GM12878 (cell line): ENCODE results near the gene TOM1L2. TPM values are rescaled to one million over a fixed set of nuclear protein-coding genes. Genes with fewer than 3 reads are reported as not detected.

Source experiments
- ATAC-seq: fragments of 200-7000 bp; cut with Tn5 transposase; 3 replicates; pipeline ENCODE4 v1.9.1; 2020; ENCODE audit warnings: mild to moderate bottlenecking, moderate library complexity
- BruUV-seq: library from RNA; stranded (reverse); fragments of 400-500 nt; replicated peaks from 2 replicates; lab custom pipeline; 2021; lab: Mats Ljungman, UMichigan
- CTCF ChIA-PET: fragments of 300-600 bp; sonication (Branson Sonifier 250); formaldehyde crosslinking; extraction: SDS; loops from one replicate; lab custom pipeline; 2021; ENCODE audit warnings: inconsistent platforms; lab: Yijun Ruan, JAX
- POLR2A ChIA-PET: fragments of 350-600 bp; formaldehyde crosslinking; extraction: SDS; loops from one replicate; lab custom pipeline; 2021; ENCODE audit warnings: inconsistent platforms; lab: Charles Lee
- RAD21 ChIA-PET: fragments of 300-600 bp; sonication (Branson Sonifier 250); formaldehyde crosslinking; loops from one replicate; lab custom pipeline; 2023; ENCODE audit warnings: antibody characterized with exemption; ENCODE audit not compliant: unreplicated experiment; lab: Charles Lee
- SMC1A ChIA-PET: fragments of 300-600 bp; sonication (Branson Sonifier 250); formaldehyde crosslinking; loops from one replicate; lab custom pipeline; 2023; ENCODE audit not compliant: unreplicated experiment, uncharacterized antibody; lab: Charles Lee
- DNase-seq: peaks from one replicate; pipeline ENCODE4 v3.0.0-alpha.2; 2011; ENCODE audit warnings: low read depth, low spot score
- FAIRE-seq: peaks from 3 replicates; lab custom pipeline; 2011; peaks lifted over from hg19 to GRCh38; lab: Jason Lieb, UNC
- H2AFZ ChIP-seq: 2 replicates; pipeline ENCODE4 v1.6.0; 2011; ENCODE audit warnings: low read depth, low read length, control low read depth; ENCODE audit not compliant: control insufficient read depth
- H3K27ac ChIP-seq: 2 replicates; pipeline ENCODE4 v1.5.1; 2011; ENCODE audit warnings: control low read depth; ENCODE audit not compliant: control insufficient read depth, insufficient read depth
- H3K27me3 ChIP-seq, 2 experiments: replicated peaks in 1 of 2; 2 replicates each; pipeline versions ENCODE4 v1.6.0 to v1.6.1; 2011; ENCODE audit warnings: low read length in 1 of 2; ENCODE audit not compliant: control insufficient read depth in 2 of 2, insufficient read depth in 2 of 2
- H3K36me3 ChIP-seq, 2 experiments: 2 replicates each; pipeline ENCODE4 v1.5.1; 2011; ENCODE audit warnings: low read length in 1 of 2; ENCODE audit not compliant: control insufficient read depth in 2 of 2, insufficient read depth in 2 of 2
- H3K4me1 ChIP-seq: 2 replicates; pipeline ENCODE4 v1.6.1; 2011; ENCODE audit warnings: mild to moderate bottlenecking, low read length, moderate library complexity, mixed read lengths; ENCODE audit not compliant: control insufficient read depth, insufficient read depth
- H3K4me2 ChIP-seq: 2 replicates; pipeline ENCODE4 v1.6.0; 2011; ENCODE audit warnings: control low read depth; ENCODE audit not compliant: control insufficient read depth, insufficient read depth
- H3K4me3 ChIP-seq: fragments of 200-600 bp; sonication (generic); 2 replicates; pipeline ENCODE4 v1.5.1; 2016
- H3K79me2 ChIP-seq: 2 replicates; pipeline ENCODE4 v1.6.0; 2011; ENCODE audit warnings: low read length; ENCODE audit not compliant: control insufficient read depth, insufficient read depth
- H3K9ac ChIP-seq: 2 replicates; pipeline ENCODE4 v1.8.0; 2011; ENCODE audit warnings: low read length, control low read depth, mixed read lengths; ENCODE audit not compliant: control insufficient read depth, insufficient read depth
- H3K9me3 ChIP-seq: replicated peaks from 3 replicates; pipeline ENCODE4 v1.5.1; 2011; ENCODE audit warnings: mild to moderate bottlenecking, low read length; ENCODE audit not compliant: control insufficient read depth, insufficient read depth
- H4K20me1 ChIP-seq: 2 replicates; pipeline ENCODE4 v1.6.0; 2011; ENCODE audit not compliant: control insufficient read depth, insufficient read depth
- BACH1 ChIP-seq: fragments of 450-650 bp; IDR thresholded peaks from 2 replicates; pipeline ENCODE4 v1.6.1; 2017; ENCODE audit warnings: mild to moderate bottlenecking, borderline replicate concordance
- CBX5 ChIP-seq: sonication (generic); IDR thresholded peaks from 2 replicates; pipeline ENCODE4 v1.6.1; 2016; ENCODE audit warnings: low read depth, moderate library complexity, mild to moderate bottlenecking, inconsistent platforms
- ESRRA ChIP-seq: IDR thresholded peaks from 2 replicates; pipeline ENCODE4 v1.6.1; 2012; ENCODE audit warnings: mild to moderate bottlenecking, low read length, improper control_type of control experiment
- ETV6 ChIP-seq, 2 experiments: fragments of 450-650 bp in 1 of 2; IDR thresholded peaks in 1 of 2; conservative IDR thresholded peaks in 1 of 2; 2 replicates each; pipeline ENCODE4 v1.6.1; 2014; ENCODE audit warnings: antibody characterized with exemption in 1 of 2, borderline replicate concordance in 1 of 2, low read depth in 1 of 2, mild to moderate bottlenecking in 1 of 2, moderate library complexity in 1 of 2
- MEF2B ChIP-seq: fragments of 450-650 bp; IDR thresholded peaks from 2 replicates; pipeline ENCODE4 v1.6.1; 2018; ENCODE audit warnings: mild to moderate bottlenecking, moderate library complexity; ENCODE audit not compliant: partially characterized antibody, poor library complexity, severe bottlenecking
- NBN ChIP-seq: fragments of 450-650 bp; IDR thresholded peaks from 2 replicates; pipeline ENCODE4 v1.6.1; 2016
- RB1 ChIP-seq: fragments of 450-650 bp; formaldehyde crosslinking; IDR thresholded peaks from 2 replicates; pipeline ENCODE4 v1.6.1; 2017; ENCODE audit warnings: mild to moderate bottlenecking, borderline replicate concordance
- SIX5 ChIP-seq: IDR thresholded peaks from 2 replicates; pipeline ENCODE4 v1.6.1; 2011; ENCODE audit warnings: mild to moderate bottlenecking, low read depth, low read length, moderate library complexity; ENCODE audit not compliant: severe bottlenecking
- SMAD5 ChIP-seq: IDR thresholded peaks from 2 replicates; pipeline ENCODE4 v1.6.1; 2016; ENCODE audit warnings: antibody characterized with exemption, low read depth
- YY1 ChIP-seq: IDR thresholded peaks from 2 replicates; pipeline ENCODE4 v1.6.1; 2011; ENCODE audit warnings: low read depth, mild to moderate bottlenecking, low read length
- WGBS: methylation state at CpG from one replicate; pipeline ENCODE4 v1.1.6; 2016; ENCODE audit warnings: low lambda C conversion rate; ENCODE audit not compliant: insufficient replicate concordance, insufficient coverage; ENCODE audit errors: missing lambda C conversion rate; 5-methylcytosine and 5-hydroxymethylcytosine counted together
- in situ Hi-C: fragments of 300-500 bp; cut with MboI; formaldehyde crosslinking; loops from 9 replicates; pipeline ENCODE4 v1.14.3; 2018; ENCODE audit warnings: mixed read lengths
- intact Hi-C: fragments of 100-400 bp; cut with micrococcal nuclease; formaldehyde crosslinking; loops from one replicate; pipeline ENCODE4 v1.14.2; 2022; ENCODE audit not compliant: unreplicated experiment
- polyA plus RNA-seq, 11 experiments: library from polyadenylated mRNA; depleted of rRNA in 4 of 11; unstranded in 6 of 11; stranded (reverse) in 5 of 11; fragments of >200 nt; fragmentation: Nextera tagmentation in 4 of 11; fragmentation: Illumina TruSeq in 1 of 11; extraction: Ambion mirVana in 4 of 11; extraction: Trizol in 1 of 11; gene quantifications; 1 replicate in 1 of 11; 2 replicates in 10 of 11; pipeline versions ENCODE4 v1.2.1 to v1.2.3, GENCODE V29; 2011 to 2016; ENCODE audit warnings: inconsistent platforms in 2 of 11, missing spikeins in 2 of 11, low read depth in 1 of 11
- total RNA-seq, 4 experiments: library from RNA; depleted of rRNA in 3 of 4; stranded (reverse); fragments of >200 nt in 3 of 4; fragmentation: Illumina TruSeq in 1 of 4; extraction: Trizol in 1 of 4; gene quantifications; 2 replicates each; pipeline versions ENCODE4 v1.2.1 to v1.2.3, GENCODE V29; 2013 to 2021
- TF ChIP-seq, protein P1 (sequence below): fragments of 450-650 bp; IDR thresholded peaks from 2 replicates; pipeline ENCODE4 v1.6.1; 2017; ENCODE audit warnings: borderline replicate concordance
- TF ChIP-seq, protein P2 (sequence below): IDR thresholded peaks from 2 replicates; pipeline ENCODE4 v1.6.1; 2012; ENCODE audit warnings: mild to moderate bottlenecking, low read depth, low read length
- TF ChIP-seq, protein P3 (sequence below): fragments of 150-350 bp; IDR thresholded peaks from 2 replicates; pipeline ENCODE4 v1.6.1; 2016; ENCODE audit warnings: low read depth, low read length
- TF ChIP-seq, protein P4 (sequence below): fragments of 450-650 bp; IDR thresholded peaks from 2 replicates; pipeline ENCODE4 v1.6.1; 2016; ENCODE audit warnings: mild to moderate bottlenecking

The TOM1L2 gene
- total and polyA plus RNA-seq, 10 of the 15 experiments (the other 5 are each of a cell fraction or from before 2014, with no cell fraction given): 0.19 to 19.2 (median 8.1) TPM

DNA sequence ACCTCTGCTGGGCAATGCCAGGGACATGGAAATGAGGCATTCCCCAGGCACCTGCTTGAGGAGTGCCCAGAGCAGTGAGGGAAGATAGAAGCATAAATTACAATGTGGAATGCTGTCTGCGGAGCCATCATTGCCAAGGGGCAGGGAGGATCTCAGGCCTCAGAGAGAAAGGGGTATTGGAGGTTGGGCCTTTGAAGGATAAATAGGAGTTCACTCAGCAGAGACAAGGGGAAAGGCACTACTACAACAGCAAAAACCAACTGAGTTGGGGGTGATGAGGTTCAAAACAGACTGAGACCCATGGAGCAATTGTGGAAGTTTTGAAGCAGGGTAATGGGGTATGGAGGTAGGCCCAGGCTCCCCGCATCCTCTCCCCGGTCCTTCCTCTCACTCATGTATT, 168.2 kb downstream of the TOM1L2 start:
- intact Hi-C loops: no loop called here
- no peaks in the 10 kb centered on the region for H3K79me2 ChIP-seq
- TF ChIP-seq ESRRA (no peak), MEF2B (no peak), BACH1 (no peak), ETV6 (conservative IDR thresholded peaks at IDR 0.05 in 1 of 2, IDR thresholded peaks at IDR 0.05 in 1 of 2; ENCODE audit: borderline replicate concordance in 1 of 2, low read depth in 1 of 2) (no peak), SMAD5 (no peak), RB1 (no peak), YY1 (no peak), SIX5 (no peak), NBN (no peak), CBX5 (no peak)
- TF ChIP-seq, protein P1, sequence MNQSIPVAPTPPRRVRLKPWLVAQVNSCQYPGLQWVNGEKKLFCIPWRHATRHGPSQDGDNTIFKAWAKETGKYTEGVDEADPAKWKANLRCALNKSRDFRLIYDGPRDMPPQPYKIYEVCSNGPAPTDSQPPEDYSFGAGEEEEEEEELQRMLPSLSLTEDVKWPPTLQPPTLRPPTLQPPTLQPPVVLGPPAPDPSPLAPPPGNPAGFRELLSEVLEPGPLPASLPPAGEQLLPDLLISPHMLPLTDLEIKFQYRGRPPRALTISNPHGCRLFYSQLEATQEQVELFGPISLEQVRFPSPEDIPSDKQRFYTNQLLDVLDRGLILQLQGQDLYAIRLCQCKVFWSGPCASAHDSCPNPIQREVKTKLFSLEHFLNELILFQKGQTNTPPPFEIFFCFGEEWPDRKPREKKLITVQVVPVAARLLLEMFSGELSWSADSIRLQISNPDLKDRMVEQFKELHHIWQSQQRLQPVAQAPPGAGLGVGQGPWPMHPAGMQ: no peak
- TF ChIP-seq, protein P2, sequence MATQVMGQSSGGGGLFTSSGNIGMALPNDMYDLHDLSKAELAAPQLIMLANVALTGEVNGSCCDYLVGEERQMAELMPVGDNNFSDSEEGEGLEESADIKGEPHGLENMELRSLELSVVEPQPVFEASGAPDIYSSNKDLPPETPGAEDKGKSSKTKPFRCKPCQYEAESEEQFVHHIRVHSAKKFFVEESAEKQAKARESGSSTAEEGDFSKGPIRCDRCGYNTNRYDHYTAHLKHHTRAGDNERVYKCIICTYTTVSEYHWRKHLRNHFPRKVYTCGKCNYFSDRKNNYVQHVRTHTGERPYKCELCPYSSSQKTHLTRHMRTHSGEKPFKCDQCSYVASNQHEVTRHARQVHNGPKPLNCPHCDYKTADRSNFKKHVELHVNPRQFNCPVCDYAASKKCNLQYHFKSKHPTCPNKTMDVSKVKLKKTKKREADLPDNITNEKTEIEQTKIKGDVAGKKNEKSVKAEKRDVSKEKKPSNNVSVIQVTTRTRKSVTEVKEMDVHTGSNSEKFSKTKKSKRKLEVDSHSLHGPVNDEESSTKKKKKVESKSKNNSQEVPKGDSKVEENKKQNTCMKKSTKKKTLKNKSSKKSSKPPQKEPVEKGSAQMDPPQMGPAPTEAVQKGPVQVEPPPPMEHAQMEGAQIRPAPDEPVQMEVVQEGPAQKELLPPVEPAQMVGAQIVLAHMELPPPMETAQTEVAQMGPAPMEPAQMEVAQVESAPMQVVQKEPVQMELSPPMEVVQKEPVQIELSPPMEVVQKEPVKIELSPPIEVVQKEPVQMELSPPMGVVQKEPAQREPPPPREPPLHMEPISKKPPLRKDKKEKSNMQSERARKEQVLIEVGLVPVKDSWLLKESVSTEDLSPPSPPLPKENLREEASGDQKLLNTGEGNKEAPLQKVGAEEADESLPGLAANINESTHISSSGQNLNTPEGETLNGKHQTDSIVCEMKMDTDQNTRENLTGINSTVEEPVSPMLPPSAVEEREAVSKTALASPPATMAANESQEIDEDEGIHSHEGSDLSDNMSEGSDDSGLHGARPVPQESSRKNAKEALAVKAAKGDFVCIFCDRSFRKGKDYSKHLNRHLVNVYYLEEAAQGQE: no peak
- TF ChIP-seq, protein P3, sequence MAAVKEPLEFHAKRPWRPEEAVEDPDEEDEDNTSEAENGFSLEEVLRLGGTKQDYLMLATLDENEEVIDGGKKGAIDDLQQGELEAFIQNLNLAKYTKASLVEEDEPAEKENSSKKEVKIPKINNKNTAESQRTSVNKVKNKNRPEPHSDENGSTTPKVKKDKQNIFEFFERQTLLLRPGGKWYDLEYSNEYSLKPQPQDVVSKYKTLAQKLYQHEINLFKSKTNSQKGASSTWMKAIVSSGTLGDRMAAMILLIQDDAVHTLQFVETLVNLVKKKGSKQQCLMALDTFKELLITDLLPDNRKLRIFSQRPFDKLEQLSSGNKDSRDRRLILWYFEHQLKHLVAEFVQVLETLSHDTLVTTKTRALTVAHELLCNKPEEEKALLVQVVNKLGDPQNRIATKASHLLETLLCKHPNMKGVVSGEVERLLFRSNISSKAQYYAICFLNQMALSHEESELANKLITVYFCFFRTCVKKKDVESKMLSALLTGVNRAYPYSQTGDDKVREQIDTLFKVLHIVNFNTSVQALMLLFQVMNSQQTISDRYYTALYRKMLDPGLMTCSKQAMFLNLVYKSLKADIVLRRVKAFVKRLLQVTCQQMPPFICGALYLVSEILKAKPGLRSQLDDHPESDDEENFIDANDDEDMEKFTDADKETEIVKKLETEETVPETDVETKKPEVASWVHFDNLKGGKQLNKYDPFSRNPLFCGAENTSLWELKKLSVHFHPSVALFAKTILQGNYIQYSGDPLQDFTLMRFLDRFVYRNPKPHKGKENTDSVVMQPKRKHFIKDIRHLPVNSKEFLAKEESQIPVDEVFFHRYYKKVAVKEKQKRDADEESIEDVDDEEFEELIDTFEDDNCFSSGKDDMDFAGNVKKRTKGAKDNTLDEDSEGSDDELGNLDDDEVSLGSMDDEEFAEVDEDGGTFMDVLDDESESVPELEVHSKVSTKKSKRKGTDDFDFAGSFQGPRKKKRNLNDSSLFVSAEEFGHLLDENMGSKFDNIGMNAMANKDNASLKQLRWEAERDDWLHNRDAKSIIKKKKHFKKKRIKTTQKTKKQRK: no peak
- TF ChIP-seq, protein P4, sequence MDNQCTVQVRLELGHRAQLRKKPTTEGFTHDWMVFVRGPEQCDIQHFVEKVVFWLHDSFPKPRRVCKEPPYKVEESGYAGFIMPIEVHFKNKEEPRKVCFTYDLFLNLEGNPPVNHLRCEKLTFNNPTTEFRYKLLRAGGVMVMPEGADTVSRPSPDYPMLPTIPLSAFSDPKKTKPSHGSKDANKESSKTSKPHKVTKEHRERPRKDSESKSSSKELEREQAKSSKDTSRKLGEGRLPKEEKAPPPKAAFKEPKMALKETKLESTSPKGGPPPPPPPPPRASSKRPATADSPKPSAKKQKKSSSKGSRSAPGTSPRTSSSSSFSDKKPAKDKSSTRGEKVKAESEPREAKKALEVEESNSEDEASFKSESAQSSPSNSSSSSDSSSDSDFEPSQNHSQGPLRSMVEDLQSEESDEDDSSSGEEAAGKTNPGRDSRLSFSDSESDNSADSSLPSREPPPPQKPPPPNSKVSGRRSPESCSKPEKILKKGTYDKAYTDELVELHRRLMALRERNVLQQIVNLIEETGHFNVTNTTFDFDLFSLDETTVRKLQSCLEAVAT: no peak

More for the DNA sequence above, 168.2 kb downstream of the TOM1L2 start:
- H3K27ac ChIP-seq: no peak overlapping the region
- no peak overlapping the region for H3K4me2 ChIP-seq
- H3K27me3 ChIP-seq: no peaks in the 10 kb centered on the region
- H3K9me3 ChIP-seq: no peaks in the 10 kb centered on the region
- H3K4me1 ChIP-seq: peaks cover 6% of the 10 kb centered on the region
- no TSS peak for BruUV-seq
- H3K36me3 ChIP-seq: peaks cover 7 to 8% of the 10 kb centered on the region in 2 experiments; a peak in 3 of 4 replicates
- SMC1A ChIA-PET: no interaction called here
- DNase-seq: no peak
- no peak overlapping the region for H3K4me3 ChIP-seq
- in situ Hi-C loops: no loop called here
- POLR2A ChIA-PET: no interaction called here
- CTCF ChIA-PET: no interaction called here
- H3K9ac ChIP-seq: no peak overlapping the region
- 100% methylated on average over 3 of the region's 3 CpGs for WGBS
- no peak for ATAC-seq
- no peak overlapping the region for H2AFZ ChIP-seq
- no peak for FAIRE-seq
- H4K20me1 ChIP-seq: peaks cover 5% of the 10 kb centered on the region; the same call in 1 of the 2 replicates
- RAD21 ChIA-PET: no interaction called here
